Duodenal mucosa (tissue), 2 donors: ENCODE measurements around the gene LSP1.

Source experiments
- H3K27ac ChIP-seq: one replicate; pipeline ENCODE4 v1.7.0; 2013; ENCODE audit warnings: low read depth, low read length
- H3K27me3 ChIP-seq, 2 donors: one replicate each; pipeline ENCODE4 v1.7.0; 2013; ENCODE audit warnings: low read length in 2 of 2, control low read depth in 1 of 2; ENCODE audit not compliant: insufficient read depth in 2 of 2, control insufficient read depth in 1 of 2
- H3K36me3 ChIP-seq, 2 donors: one replicate each; pipeline ENCODE4 v1.7.0; 2013; ENCODE audit warnings: low read length in 2 of 2, control low read depth in 1 of 2; ENCODE audit not compliant: insufficient read depth in 2 of 2, control insufficient read depth in 1 of 2
- H3K4me1 ChIP-seq, 2 donors: one replicate each; pipeline ENCODE4 v1.7.0; 2013; ENCODE audit warnings: low read length in 2 of 2, control low read depth in 1 of 2; ENCODE audit not compliant: insufficient read depth in 2 of 2, control insufficient read depth in 1 of 2
- H3K4me3 ChIP-seq, 2 donors: one replicate each; pipeline ENCODE4 v1.7.0; 2013; ENCODE audit warnings: low read length in 2 of 2, low read depth in 1 of 2
- H3K9ac ChIP-seq, 2 donors: one replicate each; pipeline ENCODE4 v1.7.0; 2013; ENCODE audit warnings: low read length in 2 of 2, low read depth in 1 of 2
- H3K9me3 ChIP-seq, 2 donors: one replicate each; pipeline ENCODE4 v1.7.0; 2013; ENCODE audit warnings: low read length in 2 of 2, control low read depth in 1 of 2; ENCODE audit not compliant: control insufficient read depth in 1 of 2

Gene LSP1

GRCh38 chr11:1912289-1912878 is 59.5 kb downstream of the LSP1 start:
- H3K9ac ChIP-seq: no peak overlapping the region
- no peaks in the 10 kb centered on the region for H3K4me1 ChIP-seq
- H3K27me3 ChIP-seq: peaks cover 0 to 4% of the 10 kb centered on the region in 2 donors
- no peak overlapping the region for H3K4me3 ChIP-seq
- no peaks in the 10 kb centered on the region for H3K9me3 ChIP-seq
- H3K27ac ChIP-seq: no peak overlapping the region
- no peaks in the 10 kb centered on the region for H3K36me3 ChIP-seq

- H3K4me1 ChIP-seq: no peaks in the 10 kb centered on the region
- peaks cover 0 to 4% of the 10 kb centered on the region in 2 donors for H3K27me3 ChIP-seq
- no peak overlapping the region for H3K27ac ChIP-seq
- no peak overlapping the region for H3K9ac ChIP-seq
- no peak overlapping the region for H3K4me3 ChIP-seq
- no peaks in the 10 kb centered on the region for H3K36me3 ChIP-seq
- H3K9me3 ChIP-seq: no peaks in the 10 kb centered on the region
Observed at GRCh38 chr11:1913271-1914060, 60.6 kb downstream of the LSP1 start.

GRCh38 chr11:1915795-1916131 is 62.9 kb downstream of the LSP1 start:
- Histone ChIP-seq H3K27me3 (peaks cover 0 to 4% of the 10 kb centered on the region in 2 donors), H3K27ac (no peak overlapping the region), H3K9me3 (no peaks in the 10 kb centered on the region), H3K4me1 (no peaks in the 10 kb centered on the region), H3K36me3 (no peaks in the 10 kb centered on the region), H3K4me3 (no peak overlapping the region), H3K9ac (no peak overlapping the region)

- no peaks in the 10 kb centered on the region for H3K9me3 ChIP-seq
- no peak overlapping the region for H3K4me3 ChIP-seq
- no peak overlapping the region for H3K27ac ChIP-seq
- no peaks in the 10 kb centered on the region for H3K36me3 ChIP-seq
- no peaks in the 10 kb centered on the region for H3K4me1 ChIP-seq
- no peak overlapping the region for H3K9ac ChIP-seq
- H3K27me3 ChIP-seq: peaks cover 0 to 4% of the 10 kb centered on the region in 2 donors
Observed at GRCh38 chr11:1916132-1916985, 63.5 kb downstream of the LSP1 start.

GRCh38 chr11:1916986-1917522 is 64.2 kb downstream of the LSP1 start:
- no peak overlapping the region for H3K4me3 ChIP-seq
- peaks cover 0 to 4% of the 10 kb centered on the region in 2 donors for H3K27me3 ChIP-seq
- H3K27ac ChIP-seq: no peak overlapping the region
- no peaks in the 10 kb centered on the region for H3K36me3 ChIP-seq
- no peaks in the 10 kb centered on the region for H3K4me1 ChIP-seq
- H3K9me3 ChIP-seq: no peaks in the 10 kb centered on the region
- H3K9ac ChIP-seq: no peak overlapping the region

GRCh38 chr11:1917523-1918435 is 64.9 kb downstream of the LSP1 start:
- Histone ChIP-seq H3K4me3 (no peak overlapping the region), H3K9ac (no peak overlapping the region), H3K9me3 (no peaks in the 10 kb centered on the region), H3K27ac (no peak overlapping the region), H3K36me3 (no peaks in the 10 kb centered on the region), H3K27me3 (peaks cover 0 to 4% of the 10 kb centered on the region in 2 donors), H3K4me1 (no peaks in the 10 kb centered on the region)

- no peaks in the 10 kb centered on the region for H3K4me1 ChIP-seq
- H3K36me3 ChIP-seq: no peaks in the 10 kb centered on the region
- no peak overlapping the region for H3K9ac ChIP-seq
- no peak overlapping the region for H3K4me3 ChIP-seq
- H3K27me3 ChIP-seq: peaks cover 0 to 4% of the 10 kb centered on the region in 2 donors
- H3K27ac ChIP-seq: no peak overlapping the region
- no peaks in the 10 kb centered on the region for H3K9me3 ChIP-seq
Observed at GRCh38 chr11:1918436-1919315, 65.8 kb downstream of the LSP1 start.

GRCh38 chr11:1919391-1920127 is 66.7 kb downstream of the LSP1 start, which contains the start of gene TNNT3:
TSS of gene TNNT3 (plus strand) at chr11:1919703. CDS start at chr11:1922875, 3,172 bp downstream.
- H3K27me3 ChIP-seq: no peaks in the 10 kb centered on the region
- H3K36me3 ChIP-seq: no peaks in the 10 kb centered on the region
- no peaks in the 10 kb centered on the region for H3K9me3 ChIP-seq
- no peaks in the 10 kb centered on the region for H3K4me1 ChIP-seq
- no peak within 1 kb of the TSS for H3K27ac ChIP-seq
- no peak within 1 kb of the TSS for H3K4me3 ChIP-seq
- H3K9ac ChIP-seq: no peak within 1 kb of the TSS
